NB4 (cell line): ENCODE data around the gene ZFP91.

ENCODE experiments used
- DNase-seq: peaks from one replicate; pipeline ENCODE4 v3.0.0; 2010; ENCODE audit warnings: low read depth
- H3K4me3 ChIP-seq: one replicate; pipeline ENCODE4 v1.5.1; 2011; ENCODE audit warnings: mild to moderate bottlenecking, low read depth, low read length, moderate library complexity
- CTCF ChIP-seq: IDR thresholded peaks from one replicate; pipeline ENCODE4 v1.5.1; 2012; ENCODE audit warnings: low read depth, low read length
- MAX ChIP-seq: IDR thresholded peaks from 2 replicates; pipeline ENCODE4 v1.6.1; 2011; ENCODE audit warnings: low read depth, low read length
- MYC ChIP-seq: IDR thresholded peaks from 2 replicates; pipeline ENCODE4 v1.6.1; 2011; ENCODE audit warnings: low read depth, low read length
- POLR2A ChIP-seq: IDR thresholded peaks from 2 replicates; pipeline ENCODE4 v1.6.1; 2011; ENCODE audit warnings: mild to moderate bottlenecking; ENCODE audit not compliant: insufficient read length; ENCODE audit errors: extremely low read depth

The ZFP91 gene

GRCh38 chr11:58609723-58610122 lies 30.9 kb downstream of the ZFP91 start:
- H3K4me3 ChIP-seq = no peak overlapping the region
- peak; percentile 11 for DNase-seq
- no peak for TF ChIP-seq CTCF
- no peak for TF ChIP-seq MAX
- TF ChIP-seq MYC = no peak
- TF ChIP-seq POLR2A = no peak

GRCh38 chr11:58613228-58613627 lies 34.4 kb downstream of the ZFP91 start:
- TF ChIP-seq MAX (no peak), CTCF (no peak), POLR2A (no peak), MYC (no peak)
- no peak overlapping the region for H3K4me3 ChIP-seq
- no peak for DNase-seq

- no peak for DNase-seq
- no peak overlapping the region for H3K4me3 ChIP-seq
- TF ChIP-seq MAX (no peak), CTCF (no peak), POLR2A (no peak), MYC (no peak)
Measured at GRCh38 chr11:58615559-58615958, 36.7 kb downstream of the ZFP91 start.

- TF ChIP-seq MYC (no peak), CTCF (no peak), MAX (no peak), POLR2A (no peak)
- no peak overlapping the region for H3K4me3 ChIP-seq
- DNase-seq = no peak
Measured at GRCh38 chr11:58616594-58616993, 37.7 kb downstream of the ZFP91 start.

- TF ChIP-seq MYC (no peak), CTCF (peak; percentile 8)
- no peak for DNase-seq
- no peak overlapping the region for H3K4me3 ChIP-seq
Measured at GRCh38 chr11:58617976-58618557, 39.2 kb downstream of the ZFP91 start.

GRCh38 chr11:58621586-58622262 lies 42.9 kb downstream of the ZFP91 start:
- H3K4me3 ChIP-seq = no peak overlapping the region
- TF ChIP-seq MAX (no peak), MYC (no peak), CTCF (no peak)
- no peak for DNase-seq
